SU-DHL-6 (cell line): ENCODE measurements around the gene DIO3.

ENCODE experiments used
- EZH2phosphoT487 ChIP-seq: fragments of 200-600 bp; sonication (generic), shearing (Covaris generic); conservative IDR thresholded peaks from 2 replicates; pipeline ENCODE4 v1.6.1; 2018; ENCODE audit warnings: mild to moderate bottlenecking, antibody characterized with exemption, low read length, moderate library complexity, mixed read lengths
- TF ChIP-seq, protein P1 (sequence below): fragments of 200-600 bp; sonication (generic); IDR thresholded peaks from one replicate; pipeline ENCODE4 v1.5.1; 2017; ENCODE audit warnings: antibody characterized with exemption, mild to moderate bottlenecking, low read length, moderate library complexity; ENCODE audit not compliant: insufficient read depth, poor library complexity, severe bottlenecking

DNA sequence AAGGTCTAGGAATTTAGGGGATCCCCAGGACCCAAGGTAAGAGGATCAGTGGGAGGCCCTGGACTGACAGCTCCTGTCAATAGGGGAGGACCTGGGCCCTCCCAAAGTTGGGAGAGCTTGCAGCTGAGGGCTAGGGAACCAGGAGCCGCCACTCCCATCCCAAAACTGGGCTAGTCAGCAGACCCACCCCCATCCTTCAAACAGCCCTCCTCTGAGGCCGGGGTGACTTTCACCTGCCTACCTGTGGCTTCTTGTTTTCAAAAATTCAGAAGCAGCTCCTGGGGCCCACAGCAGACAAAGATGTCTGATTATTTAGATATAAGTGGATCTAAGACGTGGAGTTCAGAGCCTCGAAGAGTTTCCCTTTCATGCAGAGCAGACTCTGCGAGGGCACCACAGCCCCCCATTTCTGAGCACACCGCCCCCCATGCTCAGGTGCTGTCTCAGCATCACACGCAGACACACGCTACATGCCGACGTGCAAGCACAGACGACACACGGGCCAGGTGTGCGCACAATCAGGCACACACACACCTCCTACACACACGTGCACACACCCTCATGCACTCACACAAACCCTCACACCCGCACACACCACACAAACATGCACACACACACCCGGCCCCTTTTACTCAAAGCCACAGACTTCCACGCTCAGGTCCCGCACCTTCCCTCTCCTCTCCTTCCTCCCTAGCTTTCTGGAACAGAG, 21.9 kb downstream of the DIO3 start:
- TF ChIP-seq, protein P1, sequence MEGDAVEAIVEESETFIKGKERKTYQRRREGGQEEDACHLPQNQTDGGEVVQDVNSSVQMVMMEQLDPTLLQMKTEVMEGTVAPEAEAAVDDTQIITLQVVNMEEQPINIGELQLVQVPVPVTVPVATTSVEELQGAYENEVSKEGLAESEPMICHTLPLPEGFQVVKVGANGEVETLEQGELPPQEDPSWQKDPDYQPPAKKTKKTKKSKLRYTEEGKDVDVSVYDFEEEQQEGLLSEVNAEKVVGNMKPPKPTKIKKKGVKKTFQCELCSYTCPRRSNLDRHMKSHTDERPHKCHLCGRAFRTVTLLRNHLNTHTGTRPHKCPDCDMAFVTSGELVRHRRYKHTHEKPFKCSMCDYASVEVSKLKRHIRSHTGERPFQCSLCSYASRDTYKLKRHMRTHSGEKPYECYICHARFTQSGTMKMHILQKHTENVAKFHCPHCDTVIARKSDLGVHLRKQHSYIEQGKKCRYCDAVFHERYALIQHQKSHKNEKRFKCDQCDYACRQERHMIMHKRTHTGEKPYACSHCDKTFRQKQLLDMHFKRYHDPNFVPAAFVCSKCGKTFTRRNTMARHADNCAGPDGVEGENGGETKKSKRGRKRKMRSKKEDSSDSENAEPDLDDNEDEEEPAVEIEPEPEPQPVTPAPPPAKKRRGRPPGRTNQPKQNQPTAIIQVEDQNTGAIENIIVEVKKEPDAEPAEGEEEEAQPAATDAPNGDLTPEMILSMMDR = no peak
- no peak for TF ChIP-seq EZH2phosphoT487
